Gastrocnemius medialis (tissue), 4 donors: Measurements from ENCODE around the gene LINC01488.

Experiments
- POLR2A ChIP-seq, 2 donors: fragments of 450-650 bp; IDR thresholded peaks; one replicate each; pipeline ENCODE4 v1.6.1; 2017; ENCODE audit warnings: antibody characterized with exemption in 2 of 2, mild to moderate bottlenecking in 2 of 2, moderate library complexity in 2 of 2
- TF ChIP-seq, protein P1 (sequence below), 5 experiments: fragments of 450-650 bp in 3 of 5; fragments of 200-600 bp in 2 of 5; sonication (generic) in 2 of 5; IDR thresholded peaks in 4 of 5; conservative IDR thresholded peaks in 1 of 5; 1 replicate in 4 of 5; 2 replicates in 1 of 5; pipeline ENCODE4 v1.5.1; 2016 to 2019; ENCODE audit warnings: antibody characterized with exemption in 5 of 5, mild to moderate bottlenecking in 3 of 5, moderate library complexity in 3 of 5

DNA sequence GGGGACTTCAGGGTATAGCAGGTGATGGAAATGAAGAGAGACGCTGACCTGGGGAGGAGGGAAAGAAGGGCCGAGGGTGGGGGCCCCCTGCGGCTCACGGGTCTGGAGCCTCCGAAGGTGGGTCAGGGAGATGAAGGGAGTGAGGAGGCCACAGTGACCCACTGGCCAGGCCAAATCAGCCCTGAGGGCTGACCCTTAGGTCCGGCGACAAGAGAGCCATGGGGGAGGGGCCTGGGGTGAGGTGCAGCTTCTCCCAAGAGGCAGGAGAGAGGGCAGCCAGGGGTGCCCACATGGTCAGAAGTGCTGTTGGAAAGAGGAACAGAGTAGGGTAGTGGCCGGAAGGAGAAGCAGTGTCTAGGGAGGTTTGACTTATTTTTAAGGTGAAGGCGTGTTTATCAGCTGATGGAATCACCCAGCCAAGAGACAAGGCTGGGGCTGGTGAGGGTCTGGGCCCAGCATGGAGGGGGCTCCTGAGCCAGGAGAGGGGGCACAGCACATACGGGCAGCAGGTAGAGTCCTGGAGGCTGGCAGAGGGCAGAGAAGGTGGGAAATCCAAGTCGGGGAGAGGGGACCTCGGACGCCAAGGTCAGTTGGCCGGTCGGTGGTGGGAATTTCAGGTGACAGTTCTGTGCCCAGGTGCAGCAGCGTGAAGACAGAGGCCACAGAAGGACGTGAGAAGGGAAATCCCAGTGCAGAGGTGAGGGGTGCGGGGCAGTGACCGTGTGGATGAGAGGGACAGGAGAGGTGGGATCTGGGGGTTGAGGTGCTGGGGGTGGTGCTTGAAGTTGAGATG, 49.0 kb downstream of the LINC01488 start:
- TF ChIP-seq, protein P1, sequence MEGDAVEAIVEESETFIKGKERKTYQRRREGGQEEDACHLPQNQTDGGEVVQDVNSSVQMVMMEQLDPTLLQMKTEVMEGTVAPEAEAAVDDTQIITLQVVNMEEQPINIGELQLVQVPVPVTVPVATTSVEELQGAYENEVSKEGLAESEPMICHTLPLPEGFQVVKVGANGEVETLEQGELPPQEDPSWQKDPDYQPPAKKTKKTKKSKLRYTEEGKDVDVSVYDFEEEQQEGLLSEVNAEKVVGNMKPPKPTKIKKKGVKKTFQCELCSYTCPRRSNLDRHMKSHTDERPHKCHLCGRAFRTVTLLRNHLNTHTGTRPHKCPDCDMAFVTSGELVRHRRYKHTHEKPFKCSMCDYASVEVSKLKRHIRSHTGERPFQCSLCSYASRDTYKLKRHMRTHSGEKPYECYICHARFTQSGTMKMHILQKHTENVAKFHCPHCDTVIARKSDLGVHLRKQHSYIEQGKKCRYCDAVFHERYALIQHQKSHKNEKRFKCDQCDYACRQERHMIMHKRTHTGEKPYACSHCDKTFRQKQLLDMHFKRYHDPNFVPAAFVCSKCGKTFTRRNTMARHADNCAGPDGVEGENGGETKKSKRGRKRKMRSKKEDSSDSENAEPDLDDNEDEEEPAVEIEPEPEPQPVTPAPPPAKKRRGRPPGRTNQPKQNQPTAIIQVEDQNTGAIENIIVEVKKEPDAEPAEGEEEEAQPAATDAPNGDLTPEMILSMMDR (IDR thresholded peaks at IDR 0.05 in 4 of 5, conservative IDR thresholded peaks at IDR 0.05 in 1 of 5) = no peak
- TF ChIP-seq POLR2A (IDR thresholded peaks at IDR 0.05) = no peak
